ENCODE measurements around the gene QRFP. TPM values are rescaled to one million over a fixed set of nuclear protein-coding genes. Genes with fewer than 3 reads are reported as not detected.

The QRFP gene
- not detected in 2 replicates for total RNA-seq

GRCh38 chr9:130896233-130897014 lies at the start of gene QRFP:
Gene QRFP (minus strand): TSS chr9:130896812. CDS start chr9:130893838, 2,974 bp downstream.

GRCh38 chr9:130938652-130939404 lies 42.2 kb upstream of the QRFP start, which contains the start of gene FIBCD1:
Gene FIBCD1 (minus strand): TSS chr9:130939247. CDS start chr9:130938607, 640 bp downstream.

Other genes starting within 250 kb of the QRFP start
- gene PRDM12, start 232.2 kb downstream of the QRFP start, total RNA-seq, result not detected in 2 replicates
- gene EXOSC2, start 203.0 kb downstream of the QRFP start, total RNA-seq, result 29.4 and 53.6 TPM in 2 replicates
- 97.7 and 126 TPM in 2 replicates for gene ABL1, start 61.6 kb downstream of the QRFP start, total RNA-seq
- 1.8 and 2.2 TPM in 2 replicates for gene FIBCD1, start 42.4 kb upstream of the QRFP start, total RNA-seq
- gene LAMC3, start 112.4 kb upstream of the QRFP start, total RNA-seq, result 0.20 and 0.37 TPM in 2 replicates
- 0.20 and 0.37 TPM in 2 replicates for gene AIF1L, start 199.7 kb upstream of the QRFP start, total RNA-seq
- 16.9 and 20.7 TPM in 2 replicates for gene NUP214, start 228.8 kb upstream of the QRFP start, total RNA-seq

Measured in subcutaneous preadipocyte (primary cell).